NCI-H1048 (cell line): ENCODE data around the gene DENR.
"Not testable (repeated sequence)": the region's sequence is repeated elsewhere in the genome, so short reads cannot be mapped to it uniquely, and the experiment has no call there.

ENCODE experiments used
- DNase-seq: peaks from one replicate; lab custom pipeline; 2025; lab: John Stamatoyannopoulos, UW

DENR gene

DNA sequence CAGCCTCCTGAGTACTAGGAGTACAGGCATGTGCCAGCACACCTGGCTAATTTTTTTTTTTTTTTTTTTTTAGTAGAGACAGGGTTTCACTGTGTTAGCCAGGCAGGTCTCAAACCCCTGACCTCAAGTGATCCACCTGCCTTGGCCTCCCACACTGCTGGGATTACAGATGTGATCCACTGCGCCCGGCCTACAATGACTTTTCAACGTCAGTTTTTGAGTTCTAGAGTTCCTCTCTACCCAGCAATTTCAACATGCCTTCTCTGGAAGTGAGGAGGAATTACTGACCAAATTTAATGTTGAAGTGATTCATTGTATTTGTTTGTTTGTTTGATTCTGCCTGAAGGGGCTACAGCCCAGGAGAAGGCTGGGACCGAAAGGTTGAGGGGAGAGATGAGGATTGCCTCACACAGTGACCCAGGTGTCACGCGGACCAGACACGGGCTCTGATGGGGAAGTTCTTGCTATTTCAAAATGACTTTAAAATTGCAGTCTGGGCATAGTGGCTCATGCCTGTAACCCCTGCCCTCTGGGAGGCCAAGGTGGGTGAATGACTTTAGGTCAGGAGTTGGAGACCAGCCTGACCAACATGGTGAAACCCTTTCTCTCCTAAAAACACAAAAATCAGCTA, 8.6 kb upstream of the DENR start:
- DNase-seq = no peak

DNA sequence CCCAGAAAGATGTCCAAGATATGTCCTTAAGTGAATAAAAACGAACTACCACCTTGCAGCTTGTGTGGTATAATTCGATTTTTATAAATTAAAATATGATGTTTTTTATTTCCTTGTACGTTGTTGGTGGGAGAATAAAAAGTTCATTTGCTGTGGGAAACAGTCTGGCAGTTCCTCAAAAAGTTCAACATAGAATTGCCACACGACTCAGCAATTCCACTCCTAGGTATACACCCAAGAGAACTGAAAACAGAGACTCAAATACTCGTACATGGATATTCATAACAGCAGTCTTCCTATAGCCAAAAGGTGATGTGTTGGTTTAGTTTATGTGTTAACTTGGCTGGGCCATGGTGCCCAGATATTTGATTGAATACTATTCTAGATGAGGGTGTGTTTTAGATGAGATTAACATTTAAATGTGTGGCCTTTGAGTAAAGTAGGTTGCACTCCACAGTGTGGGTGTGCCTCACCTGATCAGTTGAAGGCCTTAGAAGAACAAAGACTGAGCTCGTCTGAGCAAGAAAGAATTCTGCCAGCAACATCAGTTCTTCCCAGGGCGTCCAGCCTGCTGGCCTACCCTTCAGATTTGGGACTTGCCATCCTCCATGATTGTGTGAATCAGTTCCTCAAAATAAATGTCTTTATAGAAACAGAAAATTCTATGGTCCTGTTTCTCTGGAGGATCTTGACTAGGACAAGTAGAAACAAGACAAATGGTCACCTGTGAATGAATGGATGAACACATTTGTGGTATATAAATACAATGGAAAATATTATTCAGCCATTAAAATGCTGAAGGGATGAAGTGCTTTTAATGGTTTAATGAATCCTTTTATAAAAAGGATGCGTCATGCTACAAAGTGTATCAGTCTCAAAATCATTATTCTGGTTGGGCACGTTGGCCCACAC, 5.1 kb upstream of the DENR start:
- DNase-seq = no peak

DNA sequence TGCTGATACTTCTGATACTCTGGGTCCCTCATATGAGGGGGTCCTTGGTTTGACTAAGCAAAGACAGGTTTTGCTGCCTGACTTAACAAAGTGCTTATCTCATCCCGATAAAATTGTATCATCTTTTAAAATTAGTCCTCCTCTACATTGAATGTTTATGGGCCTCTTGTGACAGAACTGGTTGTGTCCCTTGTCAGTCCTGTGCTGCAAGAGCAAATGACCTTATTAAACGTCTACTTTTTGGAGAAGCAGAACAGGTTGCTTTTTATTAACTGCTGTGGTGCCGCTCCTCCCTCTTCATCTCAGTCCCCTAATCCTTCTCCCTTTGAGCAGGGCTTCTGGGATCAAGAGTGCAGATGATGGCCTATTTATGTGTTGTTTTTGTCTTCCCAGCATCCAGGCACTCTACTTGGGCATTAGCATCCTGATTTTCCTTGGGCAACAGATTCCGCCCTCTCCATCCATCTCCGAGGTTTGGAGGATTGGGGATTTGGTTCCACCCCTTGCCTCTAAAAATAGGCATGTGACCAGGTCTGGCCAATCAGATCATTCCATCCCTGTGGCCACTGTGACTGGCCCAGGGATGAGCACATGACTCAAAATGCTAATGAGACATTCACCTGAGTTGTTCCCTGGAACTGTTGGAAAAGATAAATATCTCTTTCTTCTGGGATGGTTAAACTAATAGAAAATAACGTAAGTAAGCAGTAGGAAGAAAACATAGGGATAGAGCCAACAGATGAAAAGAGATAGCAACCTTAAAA, 2.9 kb upstream of the DENR start:
- no peak for DNase-seq

DNA sequence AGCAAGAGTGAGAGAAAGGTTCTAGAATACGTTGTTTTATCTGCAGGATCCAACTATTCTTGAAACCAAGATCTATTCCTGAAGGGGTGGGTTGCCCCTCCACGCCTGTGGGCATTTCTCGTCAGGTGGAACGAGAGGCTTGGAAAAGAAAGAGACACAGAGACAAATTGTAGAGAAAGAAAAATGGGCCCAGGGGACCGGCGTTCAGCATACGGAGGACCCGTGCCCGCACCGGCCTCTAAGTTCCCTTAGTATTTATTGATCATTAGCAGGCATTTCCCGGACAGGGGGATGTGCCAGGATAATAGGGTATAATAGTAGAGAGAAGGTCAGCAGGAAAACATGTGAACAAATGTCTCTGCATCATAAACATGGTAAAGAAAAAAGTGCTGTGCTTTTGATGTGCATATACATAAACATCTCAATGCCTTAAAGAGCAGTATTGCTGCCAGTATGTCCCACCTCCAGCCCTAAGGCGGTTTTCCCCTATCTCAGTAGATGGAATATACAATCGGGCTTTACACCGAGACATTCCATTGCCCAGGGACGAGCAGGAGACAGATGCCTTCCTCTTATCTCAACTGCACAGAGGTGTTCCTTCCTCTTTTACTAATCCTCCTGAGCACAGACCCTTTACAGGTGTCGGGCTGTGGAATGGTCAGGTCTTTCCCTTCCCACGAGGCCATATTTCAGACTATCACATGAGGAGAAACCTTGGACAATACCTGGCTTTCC, 1.7 kb upstream of the DENR start:
- DNase-seq = not testable (repeated sequence)

DNA sequence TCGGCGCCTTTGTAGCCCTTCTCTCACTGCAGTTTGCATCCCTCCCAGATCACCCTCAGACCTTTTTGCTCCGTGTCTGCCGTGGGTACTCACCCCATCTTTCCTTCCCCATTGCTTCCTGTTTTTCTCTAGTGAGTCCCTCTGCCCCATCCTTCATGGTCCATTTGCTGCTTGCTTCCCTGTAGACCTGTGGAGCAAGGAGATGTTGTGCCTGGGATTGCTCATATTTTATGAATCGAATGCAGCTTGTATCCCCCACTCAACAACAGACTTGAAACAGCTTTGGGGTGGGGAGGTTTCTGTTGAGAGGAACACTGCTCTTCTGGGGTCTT, 661 bp downstream of the DENR start:
- DNase-seq = no peak

DNA sequence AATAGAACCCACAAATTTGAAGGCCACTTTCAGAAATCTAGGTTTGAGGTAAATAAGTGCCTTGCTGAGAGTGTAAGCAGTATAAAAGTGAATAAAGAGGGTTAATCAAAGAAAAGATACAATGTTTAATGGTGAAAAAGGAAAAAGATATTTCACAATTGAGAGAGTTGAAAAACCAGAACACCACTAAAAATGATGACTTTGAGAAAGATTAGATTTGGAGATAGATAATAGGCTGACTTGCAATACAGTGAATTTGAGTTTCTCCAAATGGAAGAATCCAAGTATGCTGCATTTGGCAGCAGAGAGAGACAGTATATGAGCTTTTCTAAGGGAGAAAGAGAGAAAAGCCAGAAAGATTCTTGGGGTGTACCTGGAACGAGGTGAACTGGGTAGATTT, 2.2 kb downstream of the DENR start:
- no peak for DNase-seq

DNA sequence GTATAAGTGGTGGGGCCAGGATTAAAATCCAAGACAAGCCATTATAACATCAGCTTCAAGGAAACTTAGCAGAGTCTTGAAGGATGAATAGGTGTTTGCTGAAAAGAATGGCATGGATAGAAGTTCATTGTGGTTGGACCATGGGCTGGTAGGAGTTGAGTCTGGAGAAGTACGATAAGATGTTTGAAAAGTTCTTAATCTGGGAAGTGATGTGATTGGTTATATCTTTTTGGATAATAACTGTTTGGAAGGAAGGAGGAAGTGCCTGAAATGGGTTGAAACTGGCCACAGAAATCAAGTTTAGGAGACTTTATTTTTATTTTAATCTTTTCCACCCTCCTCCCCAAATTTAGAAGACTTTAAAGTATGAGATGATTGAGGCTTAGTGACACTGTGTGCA, 4.9 kb downstream of the DENR start:
- no peak for DNase-seq

DNA sequence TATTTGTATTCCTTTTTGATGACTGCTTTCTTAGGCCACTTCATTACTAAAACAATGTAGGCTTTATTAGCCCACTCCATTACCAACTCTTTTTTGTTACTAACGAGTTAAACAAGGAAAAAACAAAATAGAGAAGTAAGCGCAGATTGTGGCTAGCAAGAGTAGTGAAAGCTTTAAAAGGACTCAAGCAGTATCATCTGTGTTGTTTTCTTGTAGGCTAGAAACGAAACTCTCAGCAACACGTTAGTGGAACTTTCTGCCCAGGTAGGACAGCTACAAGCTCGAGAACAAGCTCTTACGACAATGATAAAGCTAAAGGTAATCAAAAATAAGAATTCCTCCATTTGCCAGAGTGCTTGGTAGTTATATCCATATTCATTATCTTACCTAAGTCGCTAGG, 32.9 kb downstream of the DENR start:
- no peak for DNase-seq

DNA sequence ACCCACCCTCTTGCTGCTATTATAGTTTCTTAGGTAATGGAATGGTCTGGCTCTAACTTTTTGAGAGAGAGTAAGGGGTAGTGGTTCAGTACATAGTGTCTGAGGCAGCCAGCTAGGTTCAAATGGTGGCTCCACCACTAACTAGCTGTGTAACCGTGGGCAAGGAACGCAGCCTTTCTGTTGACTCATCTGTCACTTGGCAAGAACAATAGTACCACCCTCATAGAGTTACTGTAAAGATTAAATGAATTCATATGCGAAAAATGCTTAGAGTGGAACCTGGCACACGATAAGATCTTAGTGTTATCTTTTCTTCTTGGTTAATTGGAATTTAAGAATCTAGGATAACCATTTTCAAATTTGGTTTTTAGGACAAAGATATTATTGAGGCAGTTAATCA, 35.8 kb downstream of the DENR start:
- no peak for DNase-seq

DNA sequence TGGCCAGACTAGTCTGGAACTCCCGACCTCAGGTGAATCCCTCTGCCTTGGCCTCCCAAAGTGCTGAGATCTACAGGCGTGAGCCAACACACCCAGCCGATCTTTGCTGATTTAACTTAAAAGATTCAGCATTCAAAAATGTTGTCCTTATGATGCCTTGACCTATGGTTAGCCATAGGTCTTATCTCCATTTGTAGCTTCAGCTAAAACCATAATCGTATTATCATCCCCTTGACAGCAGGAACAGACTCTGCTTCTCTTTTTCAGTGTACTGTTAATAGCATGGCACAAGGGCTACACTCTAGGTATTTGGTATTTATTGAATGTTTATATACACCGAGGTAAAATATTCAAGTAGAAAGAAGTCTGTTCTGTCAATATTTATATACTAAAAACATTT, 37.0 kb downstream of the DENR start:
- no peak for DNase-seq

DNA sequence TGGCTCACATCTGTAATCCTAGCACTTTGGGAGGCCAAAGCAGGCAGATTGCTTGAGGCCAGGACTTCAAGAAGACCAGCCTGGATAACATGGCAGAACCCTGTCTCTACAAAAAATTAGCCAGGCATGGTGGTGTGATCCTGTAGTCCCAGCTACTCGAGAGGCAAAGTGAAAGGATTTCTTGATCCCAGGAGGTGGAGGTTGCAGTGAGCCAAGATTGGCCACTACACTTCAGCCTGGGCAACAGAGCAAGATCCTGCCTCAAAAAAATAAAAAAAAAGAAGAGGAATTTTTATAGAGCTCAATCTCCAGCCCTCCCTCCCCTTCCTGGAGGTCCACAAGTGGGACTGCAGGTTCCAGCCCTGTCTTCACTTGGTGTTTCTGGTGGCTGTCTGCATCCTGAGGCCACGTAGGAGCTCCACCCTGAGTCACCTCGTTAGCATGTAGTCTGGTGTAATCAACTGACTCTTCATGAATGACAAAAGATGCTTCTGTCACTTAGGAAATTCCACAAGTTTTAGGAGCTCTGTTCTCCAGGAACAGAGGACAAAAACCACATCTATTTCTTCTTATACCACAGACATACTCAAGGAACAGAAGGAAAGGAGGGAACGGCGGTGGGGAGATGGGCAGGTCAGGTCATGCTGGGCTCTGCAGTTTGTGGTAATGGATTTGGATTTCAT, 37.9 kb downstream of the DENR start:
- no peak for DNase-seq

DNA sequence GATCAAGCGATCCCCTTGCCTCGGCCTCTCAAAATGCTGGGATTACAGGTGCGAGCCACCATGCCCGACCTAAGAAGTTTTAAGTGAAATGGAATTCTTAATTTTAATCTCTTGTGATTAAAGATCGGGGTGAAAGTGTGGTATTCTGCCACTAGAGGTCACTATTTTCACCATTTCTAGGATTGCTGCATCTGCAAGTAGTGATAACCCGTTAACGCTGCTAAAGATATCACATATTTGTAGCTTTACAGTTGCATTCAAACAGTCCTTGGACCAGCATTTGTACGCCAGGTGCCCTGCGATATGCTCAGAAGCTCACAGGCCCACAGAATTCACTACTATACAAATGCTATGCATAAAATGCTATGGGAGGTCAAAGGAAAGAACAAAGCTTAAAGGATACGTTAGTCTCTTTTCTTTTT, 41.1 kb downstream of the DENR start:
- no peak for DNase-seq

DNA sequence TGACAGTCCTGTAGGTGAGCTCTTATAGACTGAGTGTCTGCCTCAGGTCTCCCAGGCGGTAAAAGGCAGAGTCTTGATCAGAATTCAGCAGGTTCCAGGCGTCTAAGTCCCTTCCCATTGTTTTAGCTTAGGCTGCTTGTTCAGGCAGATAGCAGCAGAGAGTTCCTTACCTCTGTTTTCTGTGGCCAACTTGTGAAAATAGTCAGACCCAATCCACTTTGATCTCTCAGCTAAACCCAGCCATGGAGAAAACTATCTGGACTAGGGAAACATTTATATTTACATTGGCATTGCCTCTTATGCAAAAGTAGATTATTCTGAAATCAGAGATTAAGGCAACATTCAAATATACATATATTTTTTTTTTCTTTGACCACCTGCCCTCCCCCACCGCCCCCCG, 43.2 kb downstream of the DENR start:
- no peak for DNase-seq

DNA sequence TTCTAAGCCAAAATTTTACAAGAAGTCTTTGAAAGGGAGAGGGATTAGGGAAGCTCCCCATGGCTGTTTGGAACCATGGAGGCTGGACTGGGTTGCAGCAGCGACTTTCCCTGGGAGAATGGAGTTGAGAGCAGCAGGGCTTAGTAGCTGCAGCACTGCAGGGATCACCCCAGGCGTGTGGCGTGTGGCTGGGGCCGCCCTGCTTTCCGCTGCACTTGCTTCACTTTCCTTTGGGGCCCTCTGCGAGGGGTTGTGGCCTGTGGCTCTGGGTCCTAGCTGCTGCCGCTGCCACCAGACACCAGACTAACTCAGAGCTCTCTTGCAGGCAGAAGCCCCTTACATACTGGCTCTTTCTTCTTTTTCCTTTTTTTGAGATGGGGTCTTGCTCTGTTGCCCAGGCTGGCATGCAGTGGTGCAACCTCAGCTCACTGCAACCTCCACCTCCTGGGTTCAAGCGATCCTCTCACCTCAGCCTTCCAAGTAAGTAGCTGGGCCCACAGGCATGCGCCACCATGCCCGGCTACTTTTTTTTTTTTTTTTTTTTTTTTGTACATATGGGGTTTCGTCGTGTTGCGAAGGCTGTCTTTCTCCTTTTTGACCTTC, 47.1 kb downstream of the DENR start:
- DNase-seq = no peak

DNA sequence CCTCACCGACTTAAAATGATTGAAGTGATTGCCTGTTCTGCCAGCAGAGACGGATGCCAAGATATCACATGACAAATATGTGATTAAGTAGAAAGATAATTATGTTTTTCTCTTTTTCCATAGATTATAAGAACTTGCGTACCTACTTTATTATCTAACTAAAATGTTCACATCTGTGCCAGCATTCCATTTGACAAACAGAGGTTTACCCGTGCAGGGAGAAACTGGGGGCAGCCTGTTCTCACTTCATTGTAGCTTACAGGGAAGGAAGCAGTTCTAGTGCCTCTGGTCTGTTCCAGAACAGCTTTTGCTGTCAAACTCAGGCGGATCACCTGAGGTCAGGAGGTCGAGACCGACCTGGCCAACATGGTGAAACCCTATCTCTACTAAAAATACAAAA, 51.3 kb downstream of the DENR start:
- DNase-seq = no peak

DNA sequence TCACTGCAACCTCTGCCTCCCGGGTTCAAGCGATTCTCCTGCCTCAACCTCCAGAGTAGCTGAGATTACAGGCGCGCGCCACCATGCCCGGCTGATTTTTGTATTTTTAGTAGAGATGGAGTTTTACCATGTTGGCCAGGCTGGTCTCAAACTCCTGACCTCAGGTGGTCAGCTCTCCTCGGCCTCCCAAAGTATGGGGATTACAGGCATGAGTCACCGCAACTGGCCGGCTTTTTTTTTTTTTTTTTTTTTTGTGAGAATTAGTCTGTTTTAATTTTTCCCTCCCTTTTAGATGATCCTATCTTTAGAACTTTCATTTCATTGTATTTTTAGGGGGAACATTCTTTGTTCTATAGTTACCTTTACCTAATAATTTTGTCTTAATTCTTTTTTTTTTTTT, 52.3 kb downstream of the DENR start:
- not testable (repeated sequence) for DNase-seq

DNA sequence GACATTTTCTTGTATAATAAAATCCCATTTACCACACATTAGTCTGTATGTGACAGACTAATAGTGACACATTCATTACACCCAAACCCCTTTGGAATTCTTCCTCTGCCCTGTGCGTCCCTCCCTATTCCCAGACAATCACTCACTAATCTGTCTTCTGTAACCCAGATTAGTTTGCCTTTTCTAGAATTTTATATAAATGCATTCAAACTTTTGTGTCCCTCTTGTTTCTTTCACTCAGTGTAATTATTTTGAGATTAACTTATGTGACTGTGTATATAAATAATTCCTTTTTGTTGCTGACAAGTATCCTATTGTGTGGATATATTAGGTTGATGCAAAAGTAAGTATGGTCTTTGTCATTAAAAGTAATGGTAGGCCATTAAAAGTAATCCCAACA, 55.0 kb downstream of the DENR start:
- DNase-seq = no peak

DNA sequence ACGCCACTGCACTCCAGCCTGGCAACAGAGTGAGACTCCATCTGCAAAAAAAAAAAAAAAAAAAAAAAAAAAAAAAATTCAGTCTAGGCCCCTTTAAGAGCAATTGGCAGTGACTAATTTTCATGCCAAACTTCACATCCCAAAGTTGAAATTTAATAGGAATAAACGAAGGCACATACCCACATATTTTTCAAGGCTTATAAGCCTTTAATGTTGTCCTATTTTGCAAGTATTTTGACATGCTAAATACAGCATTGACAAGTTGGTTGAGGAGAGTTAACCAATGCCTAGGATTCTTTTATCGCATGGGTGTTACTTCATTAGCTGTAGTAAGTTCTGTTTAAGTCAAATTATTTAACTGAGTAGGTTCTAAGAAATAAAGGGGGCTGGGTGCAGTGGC, 59.2 kb downstream of the DENR start:
- no peak for DNase-seq

DNA sequence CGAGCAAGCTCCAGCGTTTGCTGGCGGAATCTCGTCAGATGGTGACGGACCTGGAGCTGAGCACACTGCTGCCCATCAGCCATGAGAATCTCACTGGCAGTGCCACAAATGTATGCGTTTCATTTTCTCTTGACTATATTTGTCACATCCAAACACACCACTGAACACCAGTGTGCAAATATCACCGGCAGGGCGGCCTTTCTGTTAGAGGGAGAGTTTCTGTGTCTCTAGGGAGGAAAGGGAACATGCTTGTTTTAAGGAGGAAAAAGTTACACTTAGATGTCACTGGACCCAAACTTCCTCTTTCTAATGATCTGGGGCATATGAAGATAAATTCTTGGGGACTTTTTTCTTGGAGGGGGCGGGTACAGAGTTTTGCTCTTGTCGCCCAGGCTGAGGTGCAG, 60.7 kb downstream of the DENR start:
- DNase-seq = no peak

DNA sequence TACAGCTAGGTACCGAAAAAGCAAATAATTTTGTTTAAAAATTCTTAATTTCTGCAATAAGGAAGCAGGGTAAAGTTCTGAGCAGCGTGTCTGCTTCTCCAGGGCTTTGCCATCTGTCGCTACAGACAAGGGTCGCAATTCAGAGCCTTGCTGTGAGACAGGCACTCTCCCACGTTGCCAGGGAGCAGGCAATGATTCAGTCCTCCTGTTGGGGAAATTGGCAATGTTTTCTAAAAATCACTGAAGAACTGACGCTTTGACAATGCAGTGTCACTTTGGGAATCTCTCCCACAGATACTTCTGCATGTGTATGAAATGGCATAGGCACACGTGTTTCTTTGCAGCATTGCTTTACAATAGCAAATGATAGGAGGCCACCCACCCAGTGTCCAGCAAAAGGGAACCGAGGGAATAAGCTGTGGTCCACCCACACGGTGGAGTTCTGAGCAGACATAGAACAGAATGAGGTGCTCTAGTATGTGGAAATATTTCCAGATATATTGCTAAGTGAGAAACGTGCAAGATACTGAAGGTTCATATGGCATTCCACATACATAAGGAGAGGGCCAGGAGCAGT, 66.7 kb downstream of the DENR start:
- DNase-seq = no peak

DNA sequence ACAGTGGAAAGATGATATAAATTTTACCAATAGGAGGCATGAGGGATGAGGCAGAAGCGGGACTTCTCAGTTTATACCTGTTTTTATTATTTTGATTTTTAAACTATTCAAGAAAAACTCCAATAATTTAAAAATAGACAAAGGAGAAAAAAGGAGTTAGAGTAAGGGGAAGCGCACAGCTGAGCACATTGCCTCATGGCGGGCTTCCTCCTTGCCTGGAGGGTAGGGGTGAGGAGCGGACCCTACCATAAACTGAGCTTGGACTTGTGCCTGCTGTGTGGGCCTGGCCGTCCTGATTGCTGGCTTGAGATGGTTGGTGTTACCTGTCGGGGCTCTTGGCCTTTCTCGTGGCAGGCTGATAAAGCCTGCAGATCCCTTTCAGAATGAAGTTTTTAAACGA, 67.5 kb downstream of the DENR start:
- no peak for DNase-seq
